IPS-15b (cell line): ENCODE measurements around the gene SORT1.

ENCODE experiments used
- H3K27me3 ChIP-seq: one replicate; pipeline ENCODE4 v1.6.1; 2013; ENCODE audit warnings: low read length; ENCODE audit not compliant: control insufficient read depth, insufficient read depth
- H3K36me3 ChIP-seq: one replicate; pipeline ENCODE4 v1.6.1; 2013; ENCODE audit warnings: low read length; ENCODE audit not compliant: control insufficient read depth, insufficient read depth
- H3K4me1 ChIP-seq: one replicate; pipeline ENCODE4 v1.6.1; 2013; ENCODE audit warnings: mild to moderate bottlenecking, low read length; ENCODE audit not compliant: control insufficient read depth, insufficient read depth
- H3K4me3 ChIP-seq: one replicate; pipeline ENCODE4 v1.5.1; 2013; ENCODE audit warnings: low read depth, low read length
- H3K9ac ChIP-seq: one replicate; pipeline ENCODE4 v1.6.1; 2013; ENCODE audit warnings: low read depth, mild to moderate bottlenecking, low read length
- H3K9me3 ChIP-seq: one replicate; pipeline ENCODE4 v1.6.1; 2013; ENCODE audit warnings: mild to moderate bottlenecking, low read length; ENCODE audit not compliant: control insufficient read depth, insufficient read depth

SORT1 gene

GRCh38 chr1:109351457-109351856 is 46.3 kb downstream of the SORT1 start:
- H3K27me3 ChIP-seq, result no peaks in the 10 kb centered on the region
- H3K9me3 ChIP-seq, result no peaks in the 10 kb centered on the region
- no peak overlapping the region for H3K9ac ChIP-seq
- H3K4me3 ChIP-seq, result no peak overlapping the region
- H3K36me3 ChIP-seq, result peaks cover 3% of the 10 kb centered on the region
- no peaks in the 10 kb centered on the region for H3K4me1 ChIP-seq

- Histone ChIP-seq H3K9ac (no peak overlapping the region), H3K9me3 (no peaks in the 10 kb centered on the region), H3K27me3 (no peaks in the 10 kb centered on the region), H3K36me3 (peaks cover 3% of the 10 kb centered on the region), H3K4me1 (no peaks in the 10 kb centered on the region), H3K4me3 (no peak overlapping the region)
Observed at GRCh38 chr1:109350655-109351054, 47.1 kb downstream of the SORT1 start.

- Histone ChIP-seq H3K27me3 (no peaks in the 10 kb centered on the region), H3K36me3 (peaks cover 7% of the 10 kb centered on the region), H3K9me3 (no peaks in the 10 kb centered on the region), H3K4me3 (no peak overlapping the region), H3K9ac (no peak overlapping the region), H3K4me1 (no peaks in the 10 kb centered on the region)
Observed at GRCh38 chr1:109350182-109350581, 47.5 kb downstream of the SORT1 start.

GRCh38 chr1:109347511-109347910 is 50.2 kb downstream of the SORT1 start:
- Histone ChIP-seq H3K4me1 (no peaks in the 10 kb centered on the region), H3K27me3 (no peaks in the 10 kb centered on the region), H3K4me3 (no peak overlapping the region), H3K9me3 (no peaks in the 10 kb centered on the region), H3K36me3 (peaks cover 12% of the 10 kb centered on the region), H3K9ac (no peak overlapping the region)

GRCh38 chr1:109341944-109342930 is 55.5 kb downstream of the SORT1 start:
- H3K9ac ChIP-seq, result no peak overlapping the region
- H3K4me3 ChIP-seq, result no peak overlapping the region
- H3K4me1 ChIP-seq, result no peaks in the 10 kb centered on the region
- H3K9me3 ChIP-seq, result no peaks in the 10 kb centered on the region
- no peaks in the 10 kb centered on the region for H3K27me3 ChIP-seq
- H3K36me3 ChIP-seq, result peaks cover 11% of the 10 kb centered on the region

GRCh38 chr1:109338608-109339007 is 59.1 kb downstream of the SORT1 start:
- Histone ChIP-seq H3K27me3 (no peaks in the 10 kb centered on the region), H3K4me1 (no peaks in the 10 kb centered on the region), H3K9ac (no peak overlapping the region), H3K9me3 (no peaks in the 10 kb centered on the region), H3K4me3 (no peak overlapping the region), H3K36me3 (peaks cover 14% of the 10 kb centered on the region)

- no peaks in the 10 kb centered on the region for H3K27me3 ChIP-seq
- H3K4me3 ChIP-seq, result no peak overlapping the region
- peaks cover 11% of the 10 kb centered on the region for H3K36me3 ChIP-seq
- H3K4me1 ChIP-seq, result no peaks in the 10 kb centered on the region
- no peaks in the 10 kb centered on the region for H3K9me3 ChIP-seq
- H3K9ac ChIP-seq, result no peak overlapping the region
Observed at GRCh38 chr1:109338091-109338490, 59.6 kb downstream of the SORT1 start.

- Histone ChIP-seq H3K36me3 (peaks cover 9% of the 10 kb centered on the region), H3K4me3 (no peak overlapping the region), H3K9ac (no peak overlapping the region), H3K9me3 (no peaks in the 10 kb centered on the region), H3K27me3 (no peaks in the 10 kb centered on the region), H3K4me1 (no peaks in the 10 kb centered on the region)
Observed at GRCh38 chr1:109335091-109335490, 62.6 kb downstream of the SORT1 start.

GRCh38 chr1:109331113-109331512 is 66.6 kb downstream of the SORT1 start:
- Histone ChIP-seq H3K9ac (no peak overlapping the region), H3K36me3 (peaks cover 11% of the 10 kb centered on the region), H3K27me3 (no peaks in the 10 kb centered on the region), H3K4me3 (no peak overlapping the region), H3K4me1 (no peaks in the 10 kb centered on the region), H3K9me3 (no peaks in the 10 kb centered on the region)

- no peak overlapping the region for H3K4me3 ChIP-seq
- H3K9ac ChIP-seq, result no peak overlapping the region
- H3K4me1 ChIP-seq, result no peaks in the 10 kb centered on the region
- H3K36me3 ChIP-seq, result peaks cover 17% of the 10 kb centered on the region
- no peaks in the 10 kb centered on the region for H3K27me3 ChIP-seq
- H3K9me3 ChIP-seq, result no peaks in the 10 kb centered on the region
Observed at GRCh38 chr1:109327285-109327684, 70.4 kb downstream of the SORT1 start.

GRCh38 chr1:109322974-109323373 is 74.7 kb downstream of the SORT1 start:
- Histone ChIP-seq H3K27me3 (no peaks in the 10 kb centered on the region), H3K9me3 (no peaks in the 10 kb centered on the region), H3K4me3 (no peak overlapping the region), H3K9ac (no peak overlapping the region), H3K36me3 (peaks cover 29% of the 10 kb centered on the region), H3K4me1 (no peaks in the 10 kb centered on the region)

GRCh38 chr1:109319114-109319513 is 78.6 kb downstream of the SORT1 start:
- H3K27me3 ChIP-seq, result no peaks in the 10 kb centered on the region
- no peak overlapping the region for H3K4me3 ChIP-seq
- H3K9ac ChIP-seq, result no peak overlapping the region
- H3K9me3 ChIP-seq, result no peaks in the 10 kb centered on the region
- H3K4me1 ChIP-seq, result no peaks in the 10 kb centered on the region
- peaks cover 32% of the 10 kb centered on the region for H3K36me3 ChIP-seq
